Measurements from ENCODE around the gene PTTG1IP.

The PTTG1IP gene

DNA sequence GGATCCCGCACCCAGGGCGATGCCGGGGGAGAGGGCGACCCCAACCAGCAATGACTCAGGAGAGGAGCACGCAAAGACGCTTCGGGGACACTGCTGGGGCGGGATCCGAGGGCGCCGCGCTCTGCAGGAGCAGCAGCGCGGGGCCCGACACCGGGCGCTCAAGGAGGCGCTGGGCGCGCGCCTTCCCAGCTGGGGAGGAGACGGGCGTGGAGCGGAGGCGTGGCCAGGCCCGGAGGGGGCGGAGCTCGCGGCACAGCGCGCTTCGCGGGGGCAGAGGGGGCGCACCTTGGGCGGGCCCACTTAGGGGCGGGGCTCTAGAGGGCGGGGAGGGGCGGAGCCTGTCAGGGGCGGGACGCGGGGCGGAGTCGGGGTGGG, 56.0 kb downstream of the PTTG1IP start:
- H3K36me3 ChIP-seq (ENCODE audit: insufficient read depth, low read length), result peaks cover 43% of the 10 kb centered on the region
- peaks cover 40% of the 10 kb centered on the region for H3K4me1 ChIP-seq (ENCODE audit: insufficient read depth, low read length)
- peaks cover 8% of the 10 kb centered on the region for H3K9me3 ChIP-seq (ENCODE audit: insufficient read depth, low read length, severe bottlenecking)
- H3K27me3 ChIP-seq (ENCODE audit: insufficient read depth, low read length, poor library complexity), result no peaks in the 10 kb centered on the region
- peak overlapping the region; percentile 98 for H3K4me2 ChIP-seq (ENCODE audit: insufficient read depth, low read length)
- peaks cover 50% of the 10 kb centered on the region for H3K79me2 ChIP-seq (ENCODE audit: insufficient read depth, low read length)
- peak overlapping the region; percentile 66; the same call in 1 of the 2 replicates for H2AFZ ChIP-seq (ENCODE audit: low read depth, low read length)
- peak; percentile 93 for DNase-seq
- H3K9ac ChIP-seq (ENCODE audit: low read depth, low read length), result peak overlapping the region; percentile 98
- H4K20me1 ChIP-seq (ENCODE audit: insufficient read depth, low read length), result peaks cover 50% of the 10 kb centered on the region
- H3K27ac ChIP-seq (ENCODE audit: low read length), result peak overlapping the region; percentile 87
- H3K4me3 ChIP-seq (ENCODE audit: low read depth in 1 of 2, low read length in 2 of 2), result peak overlapping the region; percentile 44 to 89
- TF ChIP-seq EZH2 (IDR thresholded peaks at IDR 0.05; ENCODE audit: borderline replicate concordance, low read depth, low read length, severe bottlenecking), result no peak
- TF ChIP-seq, protein P1, sequence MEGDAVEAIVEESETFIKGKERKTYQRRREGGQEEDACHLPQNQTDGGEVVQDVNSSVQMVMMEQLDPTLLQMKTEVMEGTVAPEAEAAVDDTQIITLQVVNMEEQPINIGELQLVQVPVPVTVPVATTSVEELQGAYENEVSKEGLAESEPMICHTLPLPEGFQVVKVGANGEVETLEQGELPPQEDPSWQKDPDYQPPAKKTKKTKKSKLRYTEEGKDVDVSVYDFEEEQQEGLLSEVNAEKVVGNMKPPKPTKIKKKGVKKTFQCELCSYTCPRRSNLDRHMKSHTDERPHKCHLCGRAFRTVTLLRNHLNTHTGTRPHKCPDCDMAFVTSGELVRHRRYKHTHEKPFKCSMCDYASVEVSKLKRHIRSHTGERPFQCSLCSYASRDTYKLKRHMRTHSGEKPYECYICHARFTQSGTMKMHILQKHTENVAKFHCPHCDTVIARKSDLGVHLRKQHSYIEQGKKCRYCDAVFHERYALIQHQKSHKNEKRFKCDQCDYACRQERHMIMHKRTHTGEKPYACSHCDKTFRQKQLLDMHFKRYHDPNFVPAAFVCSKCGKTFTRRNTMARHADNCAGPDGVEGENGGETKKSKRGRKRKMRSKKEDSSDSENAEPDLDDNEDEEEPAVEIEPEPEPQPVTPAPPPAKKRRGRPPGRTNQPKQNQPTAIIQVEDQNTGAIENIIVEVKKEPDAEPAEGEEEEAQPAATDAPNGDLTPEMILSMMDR (IDR thresholded peaks at IDR 0.05; ENCODE audit: borderline replicate concordance, extremely low read depth, low read length, poor library complexity, severe bottlenecking), result no peak
- peak; percentile 83 for ATAC-seq (ENCODE audit: insufficient read depth, low read depth)

DNA sequence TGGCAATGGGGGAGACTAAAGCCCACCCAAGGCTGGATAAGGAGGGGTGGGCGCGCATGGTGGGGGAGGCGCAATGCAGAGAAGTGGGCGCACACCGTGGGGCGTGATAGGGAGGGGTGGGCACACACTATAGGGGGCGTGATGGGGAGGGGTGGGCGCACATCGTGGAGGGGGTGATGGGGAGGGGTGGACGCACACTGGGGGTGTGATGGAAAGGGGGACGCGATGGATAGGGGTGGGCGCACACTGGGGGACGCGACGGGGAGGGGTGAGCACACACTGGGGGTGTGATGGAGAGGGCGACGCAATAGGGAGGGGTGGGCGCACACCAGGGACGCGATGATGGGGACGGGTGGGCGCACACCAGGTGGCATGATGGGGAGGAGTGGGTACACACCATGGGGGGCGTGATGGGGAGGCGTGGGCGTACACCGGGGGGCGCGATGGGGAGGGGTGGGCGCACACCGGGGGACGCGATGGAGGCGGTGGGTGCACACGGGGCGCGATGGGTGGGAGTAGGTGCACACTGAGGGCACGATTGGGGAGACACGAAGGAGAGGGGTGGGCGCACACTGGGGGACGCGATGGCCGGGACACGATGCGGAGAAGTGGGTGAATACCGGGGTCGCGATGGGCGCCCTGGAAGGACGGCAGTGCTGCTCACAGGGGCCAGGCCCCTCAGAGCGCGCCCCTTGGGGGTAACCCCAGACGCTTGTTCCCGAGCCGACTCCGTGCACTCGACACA, 56.6 kb downstream of the PTTG1IP start:
- Histone ChIP-seq H3K9ac (ENCODE audit: low read depth, low read length) (peak overlapping the region; percentile 98), H3K79me2 (ENCODE audit: insufficient read depth, low read length) (peaks cover 56% of the 10 kb centered on the region)

DNA sequence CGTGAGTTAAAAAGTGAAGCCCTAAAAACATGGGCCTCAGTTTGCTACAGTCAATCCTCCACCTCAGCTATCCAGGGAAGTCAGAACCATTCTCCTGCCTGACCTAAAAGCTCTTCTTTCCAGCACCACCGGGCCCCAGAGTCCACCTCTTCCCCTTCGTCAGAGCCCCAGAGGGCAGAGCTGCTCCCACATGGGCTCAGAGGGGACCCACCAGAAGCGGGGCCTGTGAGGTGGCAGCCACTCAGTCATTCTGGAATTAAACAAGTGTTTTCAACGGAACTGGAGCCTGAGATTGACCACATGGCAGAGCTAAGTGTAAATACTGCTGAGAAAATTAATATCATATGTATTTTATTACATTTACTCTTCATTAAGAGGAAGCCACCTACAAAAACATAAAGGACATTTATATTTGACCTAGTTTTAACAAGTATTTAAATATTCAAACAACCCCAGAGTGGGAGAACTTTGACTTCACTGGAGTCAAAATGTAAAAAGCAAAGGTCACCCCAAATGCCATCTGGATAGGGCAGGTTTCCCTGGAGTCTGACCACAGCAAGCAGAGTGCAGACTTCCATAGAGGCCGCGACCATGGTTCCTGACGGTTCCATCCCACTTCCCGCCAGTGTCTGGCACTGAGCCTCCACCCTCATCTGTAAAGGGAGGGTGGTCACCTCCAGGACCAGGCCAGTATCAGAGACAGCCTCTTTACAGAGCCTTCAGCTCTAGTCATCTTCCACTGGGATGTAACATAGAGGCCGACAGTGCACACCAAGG, 57.5 kb downstream of the PTTG1IP start:
- ATAC-seq (ENCODE audit: insufficient read depth, low read depth), result no peak

More for the DNA sequence above, 56.6 kb downstream of the PTTG1IP start:
- TF ChIP-seq, protein P1 (IDR thresholded peaks at IDR 0.05; ENCODE audit: borderline replicate concordance, extremely low read depth, low read length, poor library complexity, severe bottlenecking), result no peak
- no peak for TF ChIP-seq EZH2 (IDR thresholded peaks at IDR 0.05; ENCODE audit: borderline replicate concordance, low read depth, low read length, severe bottlenecking)
- Histone ChIP-seq H3K9me3 (ENCODE audit: insufficient read depth, low read length, severe bottlenecking) (peaks cover 4% of the 10 kb centered on the region), H2AFZ (ENCODE audit: low read depth, low read length) (peak overlapping the region; percentile 47; the same call in 1 of the 2 replicates), H4K20me1 (ENCODE audit: insufficient read depth, low read length) (peaks cover 55% of the 10 kb centered on the region), H3K4me3 (ENCODE audit: low read depth in 1 of 2, low read length in 2 of 2) (peak overlapping the region; percentile 44 to 89), H3K36me3 (ENCODE audit: insufficient read depth, low read length) (peaks cover 48% of the 10 kb centered on the region), H3K4me1 (ENCODE audit: insufficient read depth, low read length) (peaks cover 42% of the 10 kb centered on the region), H3K27me3 (ENCODE audit: insufficient read depth, low read length, poor library complexity) (no peaks in the 10 kb centered on the region), H3K27ac (ENCODE audit: low read length) (peak overlapping the region; percentile 60), H3K4me2 (ENCODE audit: insufficient read depth, low read length) (peak overlapping the region; percentile 98)
- ATAC-seq (ENCODE audit: insufficient read depth, low read depth) (no peak; the same call in 2 of the 3 replicates), DNase-seq (no peak)

More for the DNA sequence above, 57.5 kb downstream of the PTTG1IP start:
- peaks cover 42% of the 10 kb centered on the region for H3K4me1 ChIP-seq (ENCODE audit: insufficient read depth, low read length)
- peak overlapping the region; percentile 2; the same call in 1 of the 2 replicates for H3K9ac ChIP-seq (ENCODE audit: low read depth, low read length)
- H3K4me3 ChIP-seq (ENCODE audit: low read depth in 1 of 2, low read length in 2 of 2), result peak overlapping the region in 1 of 2 experiments; percentile 19; a peak in 2 of 4 replicates
- TF ChIP-seq EZH2 (IDR thresholded peaks at IDR 0.05; ENCODE audit: borderline replicate concordance, low read depth, low read length, severe bottlenecking), result no peak
- TF ChIP-seq, protein P1 (IDR thresholded peaks at IDR 0.05; ENCODE audit: borderline replicate concordance, extremely low read depth, low read length, poor library complexity, severe bottlenecking), result no peak
- no peak overlapping the region for H2AFZ ChIP-seq (ENCODE audit: low read depth, low read length)
- DNase-seq, result no peak
- H3K79me2 ChIP-seq (ENCODE audit: insufficient read depth, low read length), result peaks cover 65% of the 10 kb centered on the region
- H3K4me2 ChIP-seq (ENCODE audit: insufficient read depth, low read length), result peak overlapping the region; percentile 98
- H4K20me1 ChIP-seq (ENCODE audit: insufficient read depth, low read length), result peaks cover 63% of the 10 kb centered on the region
- no peaks in the 10 kb centered on the region for H3K27me3 ChIP-seq (ENCODE audit: insufficient read depth, low read length, poor library complexity)
- H3K27ac ChIP-seq (ENCODE audit: low read length), result no peak overlapping the region
- H3K9me3 ChIP-seq (ENCODE audit: insufficient read depth, low read length, severe bottlenecking), result no peaks in the 10 kb centered on the region
- H3K36me3 ChIP-seq (ENCODE audit: insufficient read depth, low read length), result peaks cover 56% of the 10 kb centered on the region
